Coronary artery (tissue), 2 donors: ENCODE data around the gene ACTN1.

Experiments used
- DNase-seq: peaks from one replicate; pipeline ENCODE4 v3.0.0-alpha.2; 2017; ENCODE audit warnings: low spot score
- H3K27ac ChIP-seq, 2 donors: fragments of 200-600 bp; sonication (generic); one replicate each; pipeline ENCODE4 v1.5.1; 2016 to 2019
- H3K4me3 ChIP-seq: fragments of 200-600 bp; sonication (generic); 2 replicates; pipeline ENCODE4 v1.5.1; 2016; ENCODE audit warnings: mild to moderate bottlenecking, moderate library complexity
- CTCF ChIP-seq: fragments of 200-600 bp; sonication (generic); IDR thresholded peaks from one replicate; pipeline ENCODE4 v1.5.1; 2019; ENCODE audit warnings: antibody characterized with exemption

The ACTN1 gene

DNA sequence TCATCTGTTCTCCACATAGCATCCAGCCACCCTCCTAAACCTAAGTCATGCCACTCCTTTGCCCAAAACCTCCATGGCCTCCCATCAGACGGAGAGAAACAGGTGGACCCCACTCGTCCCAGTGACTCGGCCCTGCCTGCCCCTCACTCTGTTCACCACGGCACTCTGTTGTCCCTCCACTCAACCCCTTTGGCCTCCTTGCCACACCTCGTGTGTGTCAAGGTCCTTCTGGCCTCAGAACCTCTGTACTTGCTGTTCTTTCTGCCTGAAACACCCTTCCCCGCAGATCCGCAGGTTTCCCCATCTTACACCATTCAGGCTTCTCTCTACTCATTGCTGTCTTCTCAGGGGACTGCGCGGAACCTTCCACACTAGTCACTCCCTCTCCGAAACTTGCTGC lies 24.5 kb upstream of the ACTN1 start:
- no peak for TF ChIP-seq CTCF
- Histone ChIP-seq H3K27ac (no peak overlapping the region), H3K4me3 (no peak overlapping the region)
- DNase-seq: no peak

GRCh38 chr14:69002069-69002468 lies 23.0 kb upstream of the ACTN1 start:
- no peak for TF ChIP-seq CTCF

GRCh38 chr14:69001375-69001774 lies 22.3 kb upstream of the ACTN1 start:
- TF ChIP-seq CTCF: no peak
- Histone ChIP-seq H3K27ac (no peak overlapping the region), H3K4me3 (no peak overlapping the region)
- DNase-seq: no peak

More at GRCh38 chr14:69002069-69002468, 23.0 kb upstream of the ACTN1 start:
- DNase-seq: no peak
- Histone ChIP-seq H3K27ac (no peak overlapping the region), H3K4me3 (no peak overlapping the region)

- no peak overlapping the region for H3K4me3 ChIP-seq
- H3K27ac ChIP-seq: no peak overlapping the region
- DNase-seq: no peak
- TF ChIP-seq CTCF: no peak
Measured at GRCh38 chr14:68998062-68998461, 19.0 kb upstream of the ACTN1 start.

GRCh38 chr14:68995731-68996130 lies 16.6 kb upstream of the ACTN1 start:
- H3K27ac ChIP-seq: no peak overlapping the region
- no peak for TF ChIP-seq CTCF
- H3K4me3 ChIP-seq: no peak overlapping the region
- no peak for DNase-seq

- Histone ChIP-seq H3K4me3 (no peak overlapping the region), H3K27ac (no peak overlapping the region)
- no peak for DNase-seq
- TF ChIP-seq CTCF: no peak
Measured at GRCh38 chr14:68994056-68994455, 15.0 kb upstream of the ACTN1 start.

- Histone ChIP-seq H3K27ac (no peak overlapping the region), H3K4me3 (no peak overlapping the region)
- no peak for DNase-seq
- no peak for TF ChIP-seq CTCF
Measured at GRCh38 chr14:68987653-68988036, 8.5 kb upstream of the ACTN1 start.
